ENCODE results near the gene STPG1. TPM values are rescaled to one million over a fixed set of nuclear protein-coding genes. Genes with fewer than 3 reads are reported as not detected.

The STPG1 gene
- total and polyA plus RNA-seq, 2 donors (not counting 3 experiments of a cell fraction or from before 2014, with no cell fraction given): 6.3 to 10.2 TPM

DNA sequence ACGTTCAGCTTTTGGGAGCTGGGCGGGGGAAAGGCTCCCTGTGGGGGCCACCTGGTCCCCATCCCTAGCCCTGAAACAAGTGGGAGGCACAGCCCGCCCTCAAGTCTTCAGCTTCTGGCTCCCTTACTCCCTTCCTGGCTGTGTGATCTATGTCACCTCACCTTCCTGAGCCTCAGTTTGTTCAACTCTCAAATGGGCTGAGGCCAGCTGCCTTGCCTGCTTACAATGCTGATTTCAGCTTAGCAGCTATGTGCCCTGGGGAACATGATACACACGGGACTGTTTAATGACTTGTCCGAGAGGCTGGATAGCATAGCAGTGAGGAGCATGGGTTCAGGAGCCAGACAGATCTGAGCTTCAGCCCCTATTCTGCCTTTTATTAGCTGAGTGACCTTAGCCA lies 75.1 kb downstream of the STPG1 start:
- Histone ChIP-seq H3K36me3 (ENCODE audit: control insufficient read depth in 2 of 2, extremely low read depth in 1 of 2, insufficient read depth in 2 of 2, low read length in 2 of 2) (no peaks in the 10 kb centered on the region), H3K27ac (ENCODE audit: insufficient read depth, low read depth, low read length) (no peak overlapping the region), H4K20me1 (replicated peaks; ENCODE audit: control insufficient read depth, extremely low read depth, insufficient read depth, low read length) (no peaks in the 10 kb centered on the region), H3K4me1 (ENCODE audit: control insufficient read depth, extremely low read depth, insufficient read depth, low read length) (no peaks in the 10 kb centered on the region), H3K9me1 (replicated peaks; ENCODE audit: control insufficient read depth, extremely low read depth, insufficient read depth, low read length) (no peaks in the 10 kb centered on the region), H3K9ac (replicated peaks; ENCODE audit: extremely low read depth, insufficient read depth, low read length) (no peak overlapping the region), H3K79me2 (ENCODE audit: control insufficient read depth, insufficient read depth, low read length) (no peaks in the 10 kb centered on the region), H3K4me3 (replicated peaks in 1 of 3; ENCODE audit: insufficient read depth in 1 of 3, low read depth in 1 of 3, low read length in 3 of 3) (no peak overlapping the region), H3K4me2 (ENCODE audit: insufficient read depth, low read length) (no peak overlapping the region), H3K9me3 (replicated peaks; ENCODE audit: control insufficient read depth, insufficient read depth, low read length) (no peaks in the 10 kb centered on the region), H3K27me3 (ENCODE audit: control insufficient read depth in 2 of 2, insufficient read depth in 2 of 2, low read length in 2 of 2) (peaks cover 2 to 4% of the 10 kb centered on the region in 2 experiments), H2AFZ (ENCODE audit: low read depth, low read length) (no peak overlapping the region)
- FAIRE-seq (no peak), DNase-seq (ENCODE audit: low read depth, low spot score) (no peak)
- POLR2A ChIA-PET: no interaction called here
- CTCF ChIA-PET: no interaction called here
- intact Hi-C loops (cut with micrococcal nuclease) (no loop called here), dilution Hi-C loops (cut with MboI; ENCODE audit: extremely low pct_ligation_motif_present, low sequenced_read_pairs) (no loop called here)
- no TSS peak for BruUV-seq (replicated peaks)
- TF ChIP-seq JUN (IDR thresholded peaks at IDR 0.05; ENCODE audit: borderline replicate concordance, insufficient read depth, insufficient read length, low read depth) (no peak), POLR2AphosphoS5 (IDR thresholded peaks at IDR 0.05; ENCODE audit: insufficient read depth, low read depth, low read length) (no peak), EZH2 (IDR thresholded peaks at IDR 0.05; ENCODE audit: borderline replicate concordance, low read depth, low read length, severe bottlenecking) (no peak), MYC (IDR thresholded peaks at IDR 0.05; ENCODE audit: low read depth, low read length) (no peak), MAX (IDR thresholded peaks at IDR 0.05; ENCODE audit: insufficient read depth, insufficient read length) (no peak), POLR2A (IDR thresholded peaks at IDR 0.05; ENCODE audit: low read depth, low read length) (no peak)

GRCh38 chr1:24337455-24337854 lies 76.1 kb downstream of the STPG1 start:
- Histone ChIP-seq H3K79me2 (ENCODE audit: control insufficient read depth, insufficient read depth, low read length) (no peaks in the 10 kb centered on the region), H3K27ac (ENCODE audit: insufficient read depth, low read depth, low read length) (no peak overlapping the region), H3K36me3 (ENCODE audit: control insufficient read depth in 2 of 2, extremely low read depth in 1 of 2, insufficient read depth in 2 of 2, low read length in 2 of 2) (no peaks in the 10 kb centered on the region), H3K4me1 (ENCODE audit: control insufficient read depth, extremely low read depth, insufficient read depth, low read length) (no peaks in the 10 kb centered on the region), H3K27me3 (ENCODE audit: control insufficient read depth in 2 of 2, insufficient read depth in 2 of 2, low read length in 2 of 2) (peaks cover 2 to 6% of the 10 kb centered on the region in 2 experiments), H3K9me3 (replicated peaks; ENCODE audit: control insufficient read depth, insufficient read depth, low read length) (no peaks in the 10 kb centered on the region), H3K9me1 (replicated peaks; ENCODE audit: control insufficient read depth, extremely low read depth, insufficient read depth, low read length) (no peaks in the 10 kb centered on the region), H3K9ac (replicated peaks; ENCODE audit: extremely low read depth, insufficient read depth, low read length) (no peak overlapping the region), H4K20me1 (replicated peaks; ENCODE audit: control insufficient read depth, extremely low read depth, insufficient read depth, low read length) (no peaks in the 10 kb centered on the region), H3K4me3 (replicated peaks in 1 of 3; ENCODE audit: insufficient read depth in 1 of 3, low read depth in 1 of 3, low read length in 3 of 3) (no peak overlapping the region), H3K4me2 (ENCODE audit: insufficient read depth, low read length) (no peak overlapping the region), H2AFZ (ENCODE audit: low read depth, low read length) (no peak overlapping the region)
- no peak for TF ChIP-seq EZH2 (IDR thresholded peaks at IDR 0.05; ENCODE audit: borderline replicate concordance, low read depth, low read length, severe bottlenecking)
- TF ChIP-seq POLR2AphosphoS5 (IDR thresholded peaks at IDR 0.05; ENCODE audit: insufficient read depth, low read depth, low read length): no peak
- TF ChIP-seq MYC (IDR thresholded peaks at IDR 0.05; ENCODE audit: low read depth, low read length): no peak
- TF ChIP-seq GATA2 (IDR thresholded peaks at IDR 0.05; ENCODE audit: insufficient read depth, insufficient read length, low read depth, low read length): no peak
- no peak for TF ChIP-seq POLR2A (IDR thresholded peaks at IDR 0.05; ENCODE audit: low read depth, low read length)
- no peak for TF ChIP-seq MAX (IDR thresholded peaks at IDR 0.05; ENCODE audit: insufficient read depth, insufficient read length)
- no peak for TF ChIP-seq JUN (IDR thresholded peaks at IDR 0.05; ENCODE audit: borderline replicate concordance, insufficient read depth, insufficient read length, low read depth)
- TF ChIP-seq FOS (IDR thresholded peaks at IDR 0.05; ENCODE audit: borderline replicate concordance, insufficient read depth, low read length): no peak
- no peak for TF ChIP-seq CTCF (IDR thresholded peaks at IDR 0.05; ENCODE audit: extremely low read depth in 1 of 2, insufficient read depth in 1 of 2, low read depth in 1 of 2, low read length in 2 of 2)
- intact Hi-C loops (cut with micrococcal nuclease) (no loop called here), dilution Hi-C loops (cut with MboI; ENCODE audit: extremely low pct_ligation_motif_present, low sequenced_read_pairs) (no loop called here)
- POLR2A ChIA-PET: no interaction called here
- CTCF ChIA-PET: interaction anchor here (1.9 kb wide), 1 partner anchor 136 kb away, joined by 4 read pairs; no protein-coding TSS in a partner anchor
- no peak for FAIRE-seq
- no TSS peak for BruUV-seq (replicated peaks)
- no peak for DNase-seq (ENCODE audit: low read depth, low spot score)

Data from endothelial cell of umbilical vein (primary cell).